IMR-90 (cell line): Measurements from ENCODE around the gene VWCE.
"Not testable (repeated sequence)": the region's sequence is repeated elsewhere in the genome, so short reads cannot be mapped to it uniquely, and the experiment has no call there.

Experiments
- CEBPB ChIP-seq: IDR thresholded peaks from 2 replicates; pipeline ENCODE4 v1.6.1; 2012; ENCODE audit warnings: low read depth, low read length, improper control_type of control experiment
- CHD1 ChIP-seq: IDR thresholded peaks from 2 replicates; pipeline ENCODE4 v1.6.1; 2012; ENCODE audit warnings: low read depth, low read length, improper control_type of control experiment
- MAFK ChIP-seq: IDR thresholded peaks from 2 replicates; pipeline ENCODE4 v1.6.1; 2012; ENCODE audit warnings: low read depth, low read length, improper control_type of control experiment
- MXI1 ChIP-seq: IDR thresholded peaks from 2 replicates; pipeline ENCODE4 v1.6.1; 2012; ENCODE audit warnings: low read depth, mild to moderate bottlenecking, low read length, moderate library complexity, borderline replicate concordance
- NFE2L2 ChIP-seq: fragments of 150-350 bp; IDR thresholded peaks from 2 replicates; pipeline ENCODE4 v1.6.1; 2016; ENCODE audit warnings: low read depth, mild to moderate bottlenecking, low read length
- POLR2A ChIP-seq: IDR thresholded peaks from 2 replicates; pipeline ENCODE4 v1.6.1; 2012; ENCODE audit warnings: mild to moderate bottlenecking, low read depth, low read length
- RAD21 ChIP-seq: IDR thresholded peaks from 2 replicates; pipeline ENCODE4 v1.6.1; 2012; ENCODE audit warnings: low read length, improper control_type of control experiment
- RCOR1 ChIP-seq: IDR thresholded peaks from 2 replicates; pipeline ENCODE4 v1.6.1; 2012; ENCODE audit warnings: mild to moderate bottlenecking, low read length, improper control_type of control experiment; ENCODE audit not compliant: insufficient replicate concordance
- RFX5 ChIP-seq: IDR thresholded peaks from 2 replicates; pipeline ENCODE4 v1.8.0; 2012; ENCODE audit warnings: low read depth, mild to moderate bottlenecking, low read length, moderate library complexity
- SMC3 ChIP-seq: fragments of 150-350 bp; IDR thresholded peaks from 2 replicates; pipeline ENCODE4 v1.6.1; 2016; ENCODE audit warnings: low read depth, mild to moderate bottlenecking, antibody characterized with exemption, low read length, moderate library complexity
- TF ChIP-seq, protein P1 (sequence below): conservative IDR thresholded peaks from 2 replicates; pipeline ENCODE4 v1.5.1; 2012; ENCODE audit warnings: mild to moderate bottlenecking, low read depth, low read length, improper control_type of control experiment
- TF ChIP-seq, protein P2 (sequence below): fragments of 150-350 bp; IDR thresholded peaks from 2 replicates; pipeline ENCODE4 v1.6.1; 2017; ENCODE audit warnings: mild to moderate bottlenecking, antibody characterized with exemption, low read length, low read depth

GRCh38 chr11:61252332-61252731 lies 42.8 kb downstream of the VWCE start:
- TF ChIP-seq, protein P1, sequence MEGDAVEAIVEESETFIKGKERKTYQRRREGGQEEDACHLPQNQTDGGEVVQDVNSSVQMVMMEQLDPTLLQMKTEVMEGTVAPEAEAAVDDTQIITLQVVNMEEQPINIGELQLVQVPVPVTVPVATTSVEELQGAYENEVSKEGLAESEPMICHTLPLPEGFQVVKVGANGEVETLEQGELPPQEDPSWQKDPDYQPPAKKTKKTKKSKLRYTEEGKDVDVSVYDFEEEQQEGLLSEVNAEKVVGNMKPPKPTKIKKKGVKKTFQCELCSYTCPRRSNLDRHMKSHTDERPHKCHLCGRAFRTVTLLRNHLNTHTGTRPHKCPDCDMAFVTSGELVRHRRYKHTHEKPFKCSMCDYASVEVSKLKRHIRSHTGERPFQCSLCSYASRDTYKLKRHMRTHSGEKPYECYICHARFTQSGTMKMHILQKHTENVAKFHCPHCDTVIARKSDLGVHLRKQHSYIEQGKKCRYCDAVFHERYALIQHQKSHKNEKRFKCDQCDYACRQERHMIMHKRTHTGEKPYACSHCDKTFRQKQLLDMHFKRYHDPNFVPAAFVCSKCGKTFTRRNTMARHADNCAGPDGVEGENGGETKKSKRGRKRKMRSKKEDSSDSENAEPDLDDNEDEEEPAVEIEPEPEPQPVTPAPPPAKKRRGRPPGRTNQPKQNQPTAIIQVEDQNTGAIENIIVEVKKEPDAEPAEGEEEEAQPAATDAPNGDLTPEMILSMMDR: not testable (repeated sequence)
- not testable (repeated sequence) for TF ChIP-seq RAD21, SMC3, RCOR1, POLR2A, NFE2L2, RFX5, MXI1, MAFK, CHD1, CEBPB
- TF ChIP-seq, protein P2, sequence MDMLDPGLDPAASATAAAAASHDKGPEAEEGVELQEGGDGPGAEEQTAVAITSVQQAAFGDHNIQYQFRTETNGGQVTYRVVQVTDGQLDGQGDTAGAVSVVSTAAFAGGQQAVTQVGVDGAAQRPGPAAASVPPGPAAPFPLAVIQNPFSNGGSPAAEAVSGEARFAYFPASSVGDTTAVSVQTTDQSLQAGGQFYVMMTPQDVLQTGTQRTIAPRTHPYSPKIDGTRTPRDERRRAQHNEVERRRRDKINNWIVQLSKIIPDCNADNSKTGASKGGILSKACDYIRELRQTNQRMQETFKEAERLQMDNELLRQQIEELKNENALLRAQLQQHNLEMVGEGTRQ: not testable (repeated sequence)
